ENCODE results near the gene SH3GL2.

SH3GL2 gene

DNA sequence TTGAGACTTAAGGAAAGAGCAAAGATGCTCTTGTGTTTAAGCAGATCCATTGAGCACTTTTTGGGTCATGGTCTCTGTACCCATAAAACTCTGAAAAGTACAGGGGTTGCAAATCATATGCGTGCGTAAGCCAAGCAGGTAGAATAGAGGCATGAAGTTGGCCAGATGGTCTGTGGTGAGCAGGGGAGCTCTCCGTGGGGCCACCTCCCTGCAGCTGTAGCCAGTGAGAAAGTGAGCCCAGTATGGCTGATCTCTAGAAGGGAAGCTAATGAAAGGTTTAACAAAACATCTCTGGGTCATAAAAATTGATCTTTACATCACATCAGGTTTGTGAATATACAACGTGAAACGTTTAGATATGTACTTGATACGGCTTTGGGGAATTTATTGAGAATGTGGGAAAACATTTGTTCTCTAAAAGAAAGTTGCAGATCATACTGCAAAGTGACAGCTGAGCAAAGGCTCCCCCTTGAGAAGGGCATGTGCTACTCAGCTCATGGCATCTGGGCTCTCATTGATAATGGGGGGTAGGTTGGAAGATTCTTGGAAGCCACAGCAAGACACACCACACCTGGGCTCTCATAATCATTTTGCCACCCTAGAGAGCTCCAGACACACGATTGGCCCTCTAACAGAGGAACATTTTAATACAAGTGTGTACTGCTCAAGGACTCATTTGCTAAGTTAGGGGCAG lies 30.6 kb downstream of the SH3GL2 start:
- H3K4me3 ChIP-seq (ENCODE audit: low read length) = no peak overlapping the region
- no peaks in the 10 kb centered on the region for H3K9me3 ChIP-seq (ENCODE audit: control insufficient read depth, insufficient read depth, low read length)
- DNase-seq (ENCODE audit: low read depth, low spot score) = no peak
- H3K36me3 ChIP-seq (ENCODE audit: control insufficient read depth, insufficient read depth, low read length) = no peaks in the 10 kb centered on the region
- no peak overlapping the region for H3K27ac ChIP-seq (ENCODE audit: low read length)
- H3K4me1 ChIP-seq (ENCODE audit: control insufficient read depth, insufficient read depth, low read length) = no peaks in the 10 kb centered on the region
- no peaks in the 10 kb centered on the region for H3K27me3 ChIP-seq (ENCODE audit: control insufficient read depth, insufficient read depth, low read length)
- no CpG with 5 or more reads among the region's 7 CpGs for WGBS (ENCODE audit: insufficient coverage, insufficient read length)

DNA sequence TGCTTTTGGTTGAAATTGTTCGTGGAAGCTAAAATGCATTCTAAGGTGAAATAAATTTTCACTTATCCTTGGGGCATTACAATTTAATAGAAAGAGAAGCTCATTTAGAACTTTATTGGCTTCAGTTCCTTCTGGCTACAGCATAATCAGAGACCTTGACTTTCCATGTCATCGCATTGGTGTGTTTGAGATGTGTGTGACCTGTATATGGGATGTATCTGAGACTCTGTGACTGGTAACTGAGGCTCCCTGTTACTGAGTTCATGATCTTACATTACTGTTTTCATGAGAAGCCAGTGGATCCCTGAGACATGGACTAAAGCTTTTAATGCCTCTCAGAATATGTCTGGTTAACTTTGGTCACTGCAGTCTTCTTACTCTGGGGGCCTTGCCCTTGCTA lies 32.5 kb downstream of the SH3GL2 start:
- no peak overlapping the region for H3K4me3 ChIP-seq (ENCODE audit: low read length)
- no peaks in the 10 kb centered on the region for H3K27me3 ChIP-seq (ENCODE audit: control insufficient read depth, insufficient read depth, low read length)
- DNase-seq (ENCODE audit: low read depth, low spot score) = no peak
- no peaks in the 10 kb centered on the region for H3K4me1 ChIP-seq (ENCODE audit: control insufficient read depth, insufficient read depth, low read length)
- no peaks in the 10 kb centered on the region for H3K36me3 ChIP-seq (ENCODE audit: control insufficient read depth, insufficient read depth, low read length)
- H3K9me3 ChIP-seq (ENCODE audit: control insufficient read depth, insufficient read depth, low read length) = no peaks in the 10 kb centered on the region
- H3K27ac ChIP-seq (ENCODE audit: low read length) = no peak overlapping the region
- no CpG with 5 or more reads among the region's 2 CpGs for WGBS (ENCODE audit: insufficient coverage, insufficient read length)

DNA sequence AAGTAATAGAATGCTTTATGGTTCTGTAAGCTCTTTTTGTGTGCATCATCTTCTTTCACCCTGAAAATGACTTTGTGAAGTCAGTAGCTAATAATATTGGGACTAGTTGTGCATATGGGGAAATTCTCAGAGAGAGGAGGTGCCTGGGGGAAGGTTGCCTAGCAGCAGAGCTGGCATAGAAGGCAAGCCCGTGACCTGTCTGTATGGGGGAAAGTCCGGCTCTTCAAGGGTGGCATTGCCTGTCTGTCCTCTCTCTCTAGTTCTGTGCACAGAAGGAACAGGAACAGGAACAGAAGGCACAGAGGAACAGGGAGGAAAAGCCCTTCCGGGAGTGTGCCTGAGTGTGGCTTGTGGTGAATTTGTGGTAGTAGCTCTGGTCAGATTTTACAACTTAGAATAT lies 33.1 kb downstream of the SH3GL2 start:
- no CpG with 5 or more reads among the region's 3 CpGs for WGBS (ENCODE audit: insufficient coverage, insufficient read length)
- Histone ChIP-seq H3K27ac (ENCODE audit: low read length) (no peak overlapping the region), H3K4me3 (ENCODE audit: low read length) (no peak overlapping the region), H3K36me3 (ENCODE audit: control insufficient read depth, insufficient read depth, low read length) (no peaks in the 10 kb centered on the region), H3K9me3 (ENCODE audit: control insufficient read depth, insufficient read depth, low read length) (no peaks in the 10 kb centered on the region), H3K27me3 (ENCODE audit: control insufficient read depth, insufficient read depth, low read length) (no peaks in the 10 kb centered on the region), H3K4me1 (ENCODE audit: control insufficient read depth, insufficient read depth, low read length) (no peaks in the 10 kb centered on the region)
- no peak for DNase-seq (ENCODE audit: low read depth, low spot score)

DNA sequence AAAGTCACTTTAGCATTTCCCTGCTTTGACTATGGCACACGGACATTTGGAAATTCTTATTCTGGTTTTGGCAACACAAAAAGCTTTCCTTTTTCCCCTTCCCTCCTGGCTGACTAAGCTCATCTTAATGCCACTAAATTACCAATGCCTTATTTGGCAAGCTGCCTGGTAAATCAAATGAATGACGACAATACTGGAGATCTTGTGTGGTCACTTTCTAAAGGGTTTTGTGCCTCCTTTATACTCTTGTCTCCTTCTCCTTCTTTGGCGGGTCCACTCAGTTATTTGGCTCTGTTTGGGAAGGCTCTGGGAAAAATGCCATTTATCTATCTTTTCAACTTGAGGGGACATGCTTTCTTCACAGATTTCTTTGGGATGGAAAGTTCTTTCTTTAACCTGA lies 34.9 kb downstream of the SH3GL2 start:
- no peak for DNase-seq (ENCODE audit: low read depth, low spot score)
- no peak overlapping the region for H3K27ac ChIP-seq (ENCODE audit: low read length)
- H3K4me3 ChIP-seq (ENCODE audit: low read length) = no peak overlapping the region
- whole genome bisulfite sequencing (ENCODE audit: insufficient coverage, insufficient read length) = no CpG with 5 or more reads among the region's 3 CpGs
- no peaks in the 10 kb centered on the region for H3K4me1 ChIP-seq (ENCODE audit: control insufficient read depth, insufficient read depth, low read length)
- H3K36me3 ChIP-seq (ENCODE audit: control insufficient read depth, insufficient read depth, low read length) = no peaks in the 10 kb centered on the region
- no peaks in the 10 kb centered on the region for H3K27me3 ChIP-seq (ENCODE audit: control insufficient read depth, insufficient read depth, low read length)
- no peaks in the 10 kb centered on the region for H3K9me3 ChIP-seq (ENCODE audit: control insufficient read depth, insufficient read depth, low read length)

DNA sequence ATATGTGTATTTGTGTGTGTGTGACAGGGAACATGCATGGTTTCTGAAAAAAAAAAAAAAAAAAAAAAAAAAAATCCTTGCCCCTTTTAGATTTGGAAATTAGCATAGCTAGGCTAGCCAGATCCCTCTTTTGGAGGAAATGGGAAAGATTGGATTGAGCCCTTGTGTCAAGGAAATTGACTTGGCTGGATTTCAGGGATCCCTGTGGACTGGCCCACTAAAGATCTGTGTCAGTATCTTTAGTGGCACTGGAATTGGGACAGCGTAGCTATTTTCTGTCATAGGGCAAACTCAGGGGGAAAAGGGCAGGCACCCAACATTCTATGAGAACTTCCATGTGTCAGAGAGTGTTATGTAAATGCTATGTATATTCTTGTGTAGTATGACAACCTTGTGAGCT lies 35.4 kb downstream of the SH3GL2 start:
- Histone ChIP-seq H3K27me3 (ENCODE audit: control insufficient read depth, insufficient read depth, low read length) (no peaks in the 10 kb centered on the region), H3K4me3 (ENCODE audit: low read length) (no peak overlapping the region), H3K4me1 (ENCODE audit: control insufficient read depth, insufficient read depth, low read length) (no peaks in the 10 kb centered on the region), H3K9me3 (ENCODE audit: control insufficient read depth, insufficient read depth, low read length) (no peaks in the 10 kb centered on the region), H3K36me3 (ENCODE audit: control insufficient read depth, insufficient read depth, low read length) (no peaks in the 10 kb centered on the region), H3K27ac (ENCODE audit: low read length) (no peak overlapping the region)
- WGBS (ENCODE audit: insufficient coverage, insufficient read length) = no CpG with 5 or more reads among the region's 1 CpG
- DNase-seq (ENCODE audit: low read depth, low spot score) = no peak

DNA sequence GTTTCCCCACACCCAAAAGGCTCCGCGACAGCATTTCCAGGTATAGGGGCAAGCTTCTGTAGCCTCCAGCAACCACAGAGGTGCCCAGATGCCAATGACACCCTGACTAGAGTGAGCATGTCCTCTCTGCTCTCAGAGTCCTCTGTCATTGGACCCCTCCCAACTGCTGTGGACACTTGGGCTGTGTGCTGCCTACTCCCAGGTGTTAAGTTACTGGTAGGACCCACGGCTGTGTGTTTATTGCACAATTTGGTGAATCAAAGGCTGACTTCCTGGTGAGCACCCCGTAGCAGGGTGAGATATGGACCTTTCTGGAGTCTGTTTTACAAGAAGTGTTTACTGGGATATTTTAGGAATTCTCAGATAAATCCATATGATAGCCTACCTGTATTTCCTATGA lies 36.0 kb downstream of the SH3GL2 start:
- no peak overlapping the region for H3K27ac ChIP-seq (ENCODE audit: low read length)
- no peaks in the 10 kb centered on the region for H3K36me3 ChIP-seq (ENCODE audit: control insufficient read depth, insufficient read depth, low read length)
- no peaks in the 10 kb centered on the region for H3K4me1 ChIP-seq (ENCODE audit: control insufficient read depth, insufficient read depth, low read length)
- DNase-seq (ENCODE audit: low read depth, low spot score) = no peak
- no peaks in the 10 kb centered on the region for H3K27me3 ChIP-seq (ENCODE audit: control insufficient read depth, insufficient read depth, low read length)
- H3K4me3 ChIP-seq (ENCODE audit: low read length) = no peak overlapping the region
- no peaks in the 10 kb centered on the region for H3K9me3 ChIP-seq (ENCODE audit: control insufficient read depth, insufficient read depth, low read length)
- WGBS (ENCODE audit: insufficient coverage, insufficient read length) = no CpG with 5 or more reads among the region's 4 CpGs

DNA sequence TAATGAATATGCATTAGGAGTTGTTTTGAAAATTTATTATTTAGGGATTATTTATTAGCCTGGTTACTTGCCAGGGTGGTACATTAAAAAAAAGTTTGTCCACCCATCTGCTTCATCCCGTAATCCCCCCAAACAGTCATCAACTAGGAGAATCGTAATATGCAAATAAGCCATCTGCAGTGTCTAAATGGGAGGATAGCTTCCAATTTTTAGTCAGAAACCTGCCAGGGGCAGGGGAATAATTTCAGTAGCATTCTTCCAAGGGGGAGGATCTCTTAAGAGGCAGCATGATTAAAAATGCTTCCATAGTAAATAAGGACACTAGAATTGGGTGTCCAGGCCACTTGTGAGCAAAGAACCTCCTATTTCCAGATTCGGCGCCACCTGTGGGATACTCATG lies 43.3 kb downstream of the SH3GL2 start:
- WGBS (ENCODE audit: insufficient coverage, insufficient read length) = no CpG with 5 or more reads among the region's 4 CpGs
- H3K27me3 ChIP-seq (ENCODE audit: control insufficient read depth, insufficient read depth, low read length) = no peaks in the 10 kb centered on the region

DNA sequence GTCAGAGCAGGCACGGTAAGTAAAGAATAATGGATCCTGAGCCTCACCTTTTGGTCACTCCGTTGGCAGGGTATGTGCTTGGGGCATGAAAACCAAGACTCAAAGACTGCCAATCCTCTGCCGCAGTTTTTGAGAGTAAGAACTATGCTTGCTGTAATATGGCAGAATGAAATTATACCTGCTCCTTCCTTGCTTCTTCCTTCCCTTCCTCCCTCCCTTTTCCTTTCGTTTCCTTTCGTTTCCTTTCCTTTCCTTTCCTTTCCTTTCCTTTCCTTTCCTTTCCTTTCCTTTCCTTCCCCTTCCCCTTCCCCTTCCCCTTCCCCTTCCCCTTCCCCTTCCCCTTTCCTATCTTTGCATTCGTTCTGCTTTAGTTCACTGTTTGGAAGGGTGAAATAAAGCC lies 43.9 kb downstream of the SH3GL2 start:
- DNase-seq (ENCODE audit: low read depth, low spot score) = no peak
- no peak overlapping the region for H3K27ac ChIP-seq (ENCODE audit: low read length)
- no peaks in the 10 kb centered on the region for H3K4me1 ChIP-seq (ENCODE audit: control insufficient read depth, insufficient read depth, low read length)
- H3K9me3 ChIP-seq (ENCODE audit: control insufficient read depth, insufficient read depth, low read length) = no peaks in the 10 kb centered on the region
- no CpG with 5 or more reads among the region's 6 CpGs for WGBS (ENCODE audit: insufficient coverage, insufficient read length)
- no peaks in the 10 kb centered on the region for H3K36me3 ChIP-seq (ENCODE audit: control insufficient read depth, insufficient read depth, low read length)
- no peak overlapping the region for H3K4me3 ChIP-seq (ENCODE audit: low read length)
- no peaks in the 10 kb centered on the region for H3K27me3 ChIP-seq (ENCODE audit: control insufficient read depth, insufficient read depth, low read length)

More for the DNA sequence above, 43.3 kb downstream of the SH3GL2 start:
- H3K36me3 ChIP-seq (ENCODE audit: control insufficient read depth, insufficient read depth, low read length) = no peaks in the 10 kb centered on the region
- no peak overlapping the region for H3K27ac ChIP-seq (ENCODE audit: low read length)
- no peak overlapping the region for H3K4me3 ChIP-seq (ENCODE audit: low read length)
- H3K4me1 ChIP-seq (ENCODE audit: control insufficient read depth, insufficient read depth, low read length) = no peaks in the 10 kb centered on the region
- DNase-seq (ENCODE audit: low read depth, low spot score) = no peak
- H3K9me3 ChIP-seq (ENCODE audit: control insufficient read depth, insufficient read depth, low read length) = no peaks in the 10 kb centered on the region

DNA sequence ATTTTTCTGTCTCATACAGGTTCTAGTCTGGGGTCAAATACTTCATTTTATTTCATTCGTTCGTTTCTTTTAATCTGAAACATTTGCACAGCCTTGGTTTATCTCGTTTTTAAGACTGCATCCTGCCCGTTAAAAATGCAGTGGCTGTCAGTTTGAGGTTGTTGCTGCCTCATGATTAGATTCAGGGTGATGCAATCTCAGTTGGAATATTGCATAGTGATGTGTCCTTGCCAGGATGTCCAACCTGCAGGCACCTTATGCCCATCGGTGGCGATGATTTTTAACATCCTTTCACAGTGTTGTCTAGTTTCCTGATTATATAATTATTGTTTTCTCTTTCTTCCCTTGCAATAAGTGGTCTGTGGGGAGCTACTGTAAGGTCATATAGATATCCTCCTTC lies 45.1 kb downstream of the SH3GL2 start:
- no peaks in the 10 kb centered on the region for H3K36me3 ChIP-seq (ENCODE audit: control insufficient read depth, insufficient read depth, low read length)
- no peak overlapping the region for H3K27ac ChIP-seq (ENCODE audit: low read length)
- no peak overlapping the region for H3K4me3 ChIP-seq (ENCODE audit: low read length)
- no peak for DNase-seq (ENCODE audit: low read depth, low spot score)
- WGBS (ENCODE audit: insufficient coverage, insufficient read length) = no CpG with 5 or more reads among the region's 6 CpGs
- H3K27me3 ChIP-seq (ENCODE audit: control insufficient read depth, insufficient read depth, low read length) = no peaks in the 10 kb centered on the region
- H3K4me1 ChIP-seq (ENCODE audit: control insufficient read depth, insufficient read depth, low read length) = no peaks in the 10 kb centered on the region
- no peaks in the 10 kb centered on the region for H3K9me3 ChIP-seq (ENCODE audit: control insufficient read depth, insufficient read depth, low read length)

DNA sequence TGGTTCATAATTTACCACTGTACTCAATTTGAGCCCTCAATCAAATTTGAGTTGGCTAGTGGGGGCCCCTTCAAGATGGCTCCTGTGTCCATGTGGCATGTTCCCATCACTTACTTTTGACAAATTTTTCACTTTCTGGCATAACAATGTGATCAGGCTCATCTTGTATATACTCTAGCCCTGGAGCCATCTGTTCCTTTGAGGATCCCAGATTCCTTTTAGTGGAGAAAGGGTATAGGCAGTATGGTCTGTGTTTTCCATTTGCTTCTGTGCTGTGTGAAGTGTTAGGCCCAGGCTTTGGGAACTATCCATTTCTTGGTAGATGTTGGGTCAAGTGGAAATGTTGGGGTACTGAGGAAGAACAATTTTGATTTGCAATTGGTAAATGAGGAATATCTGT lies 45.7 kb downstream of the SH3GL2 start:
- no peak overlapping the region for H3K27ac ChIP-seq (ENCODE audit: low read length)
- no peaks in the 10 kb centered on the region for H3K9me3 ChIP-seq (ENCODE audit: control insufficient read depth, insufficient read depth, low read length)
- H3K4me3 ChIP-seq (ENCODE audit: low read length) = no peak overlapping the region
- no peaks in the 10 kb centered on the region for H3K27me3 ChIP-seq (ENCODE audit: control insufficient read depth, insufficient read depth, low read length)
- no peak for DNase-seq (ENCODE audit: low read depth, low spot score)
- no peaks in the 10 kb centered on the region for H3K4me1 ChIP-seq (ENCODE audit: control insufficient read depth, insufficient read depth, low read length)
- no peaks in the 10 kb centered on the region for H3K36me3 ChIP-seq (ENCODE audit: control insufficient read depth, insufficient read depth, low read length)

DNA sequence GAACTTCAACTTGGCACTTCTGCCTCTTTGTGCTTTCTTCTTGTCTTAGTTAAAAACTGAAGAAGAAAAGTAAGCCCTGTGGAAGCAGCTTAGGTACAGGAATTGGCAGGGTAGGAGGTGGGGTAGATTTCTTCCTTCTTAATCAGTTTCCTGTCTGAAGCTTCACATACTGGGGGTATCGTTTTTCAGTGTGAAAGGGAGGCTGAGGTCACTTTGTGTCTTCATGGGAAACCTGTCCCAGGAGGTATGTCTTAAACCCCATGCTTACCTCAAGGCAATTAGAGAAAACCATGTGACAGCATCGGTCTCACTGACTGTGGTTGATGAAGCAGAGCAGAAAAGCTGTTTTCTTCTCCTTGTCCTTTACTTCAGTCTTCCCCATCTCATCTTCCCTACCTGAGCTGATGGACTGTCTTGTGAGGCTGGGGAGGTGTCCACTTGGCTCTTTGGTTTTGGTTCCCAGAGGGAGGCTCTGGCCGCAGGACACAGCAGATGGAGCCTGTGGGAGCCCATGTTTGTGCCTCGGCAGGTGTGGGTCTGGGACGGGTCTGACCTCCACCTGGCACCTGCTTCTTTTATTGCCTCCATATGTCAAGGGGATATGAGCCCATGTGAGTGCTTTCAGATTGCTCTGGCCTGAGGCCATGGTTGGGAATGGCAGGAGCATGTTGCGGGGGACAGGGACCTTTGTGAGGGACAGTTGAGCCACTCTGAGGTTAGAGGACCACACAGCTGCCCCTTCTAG lies 47.0 kb downstream of the SH3GL2 start:
- Histone ChIP-seq H3K4me1 (ENCODE audit: control insufficient read depth, insufficient read depth, low read length) (peaks cover 2% of the 10 kb centered on the region; the same call in 1 of the 2 replicates), H3K27me3 (ENCODE audit: control insufficient read depth, insufficient read depth, low read length) (no peaks in the 10 kb centered on the region), H3K27ac (ENCODE audit: low read length) (no peak overlapping the region), H3K36me3 (ENCODE audit: control insufficient read depth, insufficient read depth, low read length) (no peaks in the 10 kb centered on the region), H3K4me3 (ENCODE audit: low read length) (no peak overlapping the region), H3K9me3 (ENCODE audit: control insufficient read depth, insufficient read depth, low read length) (no peaks in the 10 kb centered on the region)
- WGBS (ENCODE audit: insufficient coverage, insufficient read length) = no CpG with 5 or more reads among the region's 6 CpGs
- no peak for DNase-seq (ENCODE audit: low read depth, low spot score)
